Activated CD8-positive, alpha-beta T cell treated with anti-CD3 and anti-CD28 coated beads, Interleukin-2, amount 10 ng/mL, durations not matched to agents 7 days and 5 days (primary cell): ENCODE measurements around the gene SH2D1B. TPM values are rescaled to one million over a fixed set of nuclear protein-coding genes. Genes with fewer than 3 reads are reported as not detected.

ENCODE experiments used
- ATAC-seq: fragments of 150-1000 bp; cut with Tn5 transposase; one replicate; pipeline ENCODE4 v1.10.0; 2021; ENCODE audit warnings: moderate library complexity
- CTCF ChIA-PET: fragments of 350-600 bp; sonication (Branson Sonifier 250); formaldehyde crosslinking; loops from one replicate; lab custom pipeline; 2021; ENCODE audit warnings: antibody characterized with exemption; lab: Charles Lee
- POLR2A ChIA-PET: fragments of 350-600 bp; sonication (Branson Sonifier 250); formaldehyde crosslinking; loops from one replicate; lab custom pipeline; 2021; ENCODE audit warnings: antibody characterized with exemption; lab: Charles Lee
- DNase-seq: peaks from one replicate; pipeline ENCODE4 v3.0.0-alpha.2; 2020
- H3K27ac Mint-ChIP-seq: one replicate; pipeline ENCODE4 v1.8.0; 2021; ENCODE audit warnings: mild to moderate bottlenecking, mixed read lengths
- H3K27me3 Mint-ChIP-seq: one replicate; pipeline ENCODE4 v1.8.0; 2021; ENCODE audit warnings: low read depth, mixed read lengths
- H3K36me3 Mint-ChIP-seq: one replicate; pipeline ENCODE4 v1.8.0; 2021; ENCODE audit warnings: low read depth, mixed read lengths
- H3K4me1 Mint-ChIP-seq: one replicate; pipeline ENCODE4 v1.8.0; 2021; ENCODE audit warnings: low read depth, mixed read lengths
- H3K4me3 Mint-ChIP-seq: one replicate; pipeline ENCODE4 v1.8.0; 2021; ENCODE audit warnings: mild to moderate bottlenecking, mixed read lengths
- H3K9me3 Mint-ChIP-seq: one replicate; pipeline ENCODE4 v1.8.0; 2022; ENCODE audit warnings: mixed read lengths; ENCODE audit not compliant: insufficient read depth
- total RNA-seq, 2 experiments: library from RNA; stranded (reverse); gene quantifications; one replicate each; pipeline ENCODE4 v1.2.3, GENCODE V29; 2021

The SH2D1B gene
- total RNA-seq, 2 experiments from 2014 or later: not detected

DNA sequence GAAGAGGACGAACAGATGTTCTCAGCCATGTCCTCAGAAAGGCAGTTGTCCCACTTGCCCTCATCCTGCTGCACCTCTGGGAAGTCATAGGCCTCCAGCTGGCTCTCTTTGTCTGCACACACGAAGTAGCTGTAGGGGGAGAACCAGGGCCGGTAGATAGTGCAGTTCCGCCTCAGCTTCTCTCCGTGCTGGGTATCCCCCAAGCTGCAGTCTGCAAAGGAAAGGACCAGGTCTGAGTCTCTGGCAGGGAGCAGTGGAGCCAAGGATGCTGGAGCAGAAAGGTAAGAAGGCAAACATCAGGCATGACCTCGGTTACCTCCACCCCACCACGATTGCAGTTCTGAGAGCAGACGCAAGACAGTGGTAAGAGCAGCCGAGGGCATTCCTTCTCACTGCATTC, 37.5 kb downstream of the SH2D1B start:
- Mint-ChIP-seq H3K27me3 (no peaks in the 10 kb centered on the region), H3K27ac (no peak overlapping the region), H3K4me1 (no peaks in the 10 kb centered on the region), H3K9me3 (no peaks in the 10 kb centered on the region), H3K4me3 (no peak overlapping the region), H3K36me3 (no peaks in the 10 kb centered on the region)
- POLR2A ChIA-PET: no interaction called here
- no peak for DNase-seq
- no peak for ATAC-seq
- CTCF ChIA-PET: no interaction called here

DNA sequence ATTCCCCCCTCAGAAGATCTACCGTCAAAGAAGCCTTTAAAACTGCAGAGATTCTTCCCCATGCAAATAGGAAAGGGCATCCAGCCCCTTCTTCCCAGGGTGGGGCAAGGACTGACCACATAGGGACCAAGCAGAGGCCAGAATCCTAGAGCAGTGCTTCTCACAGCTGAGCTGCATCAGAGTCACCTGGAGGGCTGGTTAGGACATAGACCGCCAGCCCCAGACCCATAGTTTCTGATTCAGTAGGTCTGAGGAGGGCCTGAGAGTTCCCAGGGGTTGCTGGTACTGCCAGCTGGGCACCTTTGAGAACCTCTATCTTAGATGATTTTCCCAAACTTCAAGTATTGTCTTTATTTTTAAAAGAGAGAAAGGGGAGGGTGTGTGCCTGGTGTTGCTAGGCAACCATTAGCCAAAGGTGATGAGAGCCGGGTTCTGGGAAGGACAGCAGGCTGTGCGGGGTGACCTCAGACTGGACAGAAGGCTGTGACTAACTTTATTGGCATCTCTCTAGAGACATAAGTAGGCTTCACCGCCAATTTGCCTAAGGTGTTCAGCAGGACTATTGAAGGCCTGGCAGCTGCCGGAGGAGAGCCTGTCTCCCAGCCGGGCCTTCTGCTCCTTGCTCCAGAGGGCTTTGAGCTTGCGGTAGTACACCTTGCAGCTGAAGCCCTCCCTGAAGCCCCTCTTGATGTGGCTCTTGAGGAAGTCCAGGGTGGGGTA, 38.2 kb downstream of the SH2D1B start:
- Mint-ChIP-seq H3K27ac (no peak overlapping the region), H3K36me3 (no peaks in the 10 kb centered on the region), H3K9me3 (no peaks in the 10 kb centered on the region), H3K27me3 (no peaks in the 10 kb centered on the region), H3K4me3 (no peak overlapping the region), H3K4me1 (no peaks in the 10 kb centered on the region)
- ChIA-PET POLR2A (no interaction called here), CTCF (no interaction called here)
- ATAC-seq (no peak), DNase-seq (no peak)

DNA sequence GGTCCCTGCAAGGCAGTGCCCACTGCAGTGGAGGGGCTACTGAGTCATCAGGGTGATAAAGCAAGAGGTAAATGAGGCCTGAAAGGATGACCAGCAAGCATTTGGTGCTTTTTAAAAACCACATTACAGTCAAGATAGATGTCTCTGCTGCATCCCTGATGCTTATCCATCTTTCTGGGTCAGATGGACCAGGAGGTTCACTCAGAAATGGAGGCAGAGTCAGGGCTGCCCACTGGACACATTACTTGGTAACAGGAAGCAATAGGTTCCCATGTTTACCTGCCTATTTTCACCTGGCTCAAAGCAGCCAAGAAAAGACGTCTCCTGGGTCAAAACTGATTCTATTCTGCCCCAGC, 38.9 kb downstream of the SH2D1B start:
- DNase-seq (no peak), ATAC-seq (no peak)
- ChIA-PET POLR2A (no interaction called here), CTCF (no interaction called here)
- no peaks in the 10 kb centered on the region for H3K27me3 Mint-ChIP-seq
- no peaks in the 10 kb centered on the region for H3K36me3 Mint-ChIP-seq
- no peak overlapping the region for H3K27ac Mint-ChIP-seq
- no peaks in the 10 kb centered on the region for H3K9me3 Mint-ChIP-seq
- no peak overlapping the region for H3K4me3 Mint-ChIP-seq
- no peaks in the 10 kb centered on the region for H3K4me1 Mint-ChIP-seq

DNA sequence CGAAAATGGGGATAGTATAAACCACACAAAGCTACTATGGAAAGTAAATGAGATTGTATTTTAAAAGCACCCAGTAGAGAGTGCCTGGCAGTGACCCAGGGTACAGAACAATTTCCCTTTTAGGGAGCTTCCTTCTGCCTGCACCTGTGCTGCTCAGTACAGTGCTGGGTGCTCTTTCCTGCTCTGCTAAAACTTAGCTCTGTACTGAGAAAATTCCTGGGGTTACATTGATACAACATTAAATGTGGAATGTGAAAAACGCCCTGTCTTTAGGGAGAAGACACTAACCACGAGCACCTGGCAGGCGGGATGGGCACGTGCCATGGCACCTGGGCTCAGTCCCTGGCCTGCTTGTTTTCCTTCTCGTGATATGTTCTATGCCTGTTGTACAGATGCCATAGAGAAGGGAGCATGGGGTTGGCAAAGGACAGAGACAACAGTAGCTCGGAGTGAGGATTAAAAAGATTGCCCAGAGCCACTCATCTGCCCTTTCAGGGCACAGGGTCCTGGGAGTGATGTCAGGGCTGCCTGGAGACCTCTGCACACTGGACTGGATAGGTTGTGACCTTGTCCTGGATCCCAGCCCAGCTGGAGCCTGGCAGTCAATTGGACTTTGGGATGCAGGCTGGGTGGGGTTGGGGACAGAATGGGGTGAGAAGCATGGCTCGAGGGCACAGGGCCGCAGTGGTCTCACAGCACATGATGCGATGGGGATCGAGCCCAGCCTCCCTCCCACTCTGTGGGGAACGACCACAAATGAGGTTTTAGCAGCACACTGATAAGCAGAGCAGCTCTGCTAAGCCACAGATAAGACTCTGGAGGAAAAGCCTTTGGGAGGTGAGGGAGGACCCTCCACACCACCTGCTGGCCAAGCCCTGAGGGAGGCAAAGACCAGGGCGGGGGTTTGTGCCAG, 39.5 kb downstream of the SH2D1B start:
- Mint-ChIP-seq H3K27ac (no peak overlapping the region), H3K4me3 (no peak overlapping the region)
- POLR2A ChIA-PET: no interaction called here

DNA sequence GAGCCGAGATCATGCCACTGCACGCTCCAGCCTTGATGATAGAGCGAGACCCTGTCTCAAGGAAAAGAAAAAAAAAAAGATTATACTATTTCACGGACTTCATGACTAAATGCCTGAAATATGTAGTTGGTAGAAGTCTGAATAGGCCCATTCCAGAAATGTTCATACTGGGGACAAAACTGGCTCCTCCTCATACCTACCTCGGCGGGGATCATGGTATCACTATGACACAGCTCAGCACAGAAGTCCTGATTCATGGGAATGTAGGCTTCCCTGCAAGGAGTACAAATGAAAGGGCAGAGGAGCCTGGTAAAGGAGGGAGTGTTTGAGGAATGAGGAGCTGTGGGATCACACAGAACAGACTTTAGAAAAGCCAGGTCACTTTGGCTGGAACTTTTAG, 40.3 kb downstream of the SH2D1B start:
- DNase-seq (no peak), ATAC-seq (no peak)
- no peaks in the 10 kb centered on the region for H3K9me3 Mint-ChIP-seq
- CTCF ChIA-PET: no interaction called here
- H3K36me3 Mint-ChIP-seq: no peaks in the 10 kb centered on the region
- no peaks in the 10 kb centered on the region for H3K4me1 Mint-ChIP-seq
- H3K27ac Mint-ChIP-seq: no peak overlapping the region
- no peaks in the 10 kb centered on the region for H3K27me3 Mint-ChIP-seq
- POLR2A ChIA-PET: no interaction called here
- H3K4me3 Mint-ChIP-seq: no peak overlapping the region

More for the DNA sequence above, 39.5 kb downstream of the SH2D1B start:
- H3K4me1 Mint-ChIP-seq: no peaks in the 10 kb centered on the region
- ATAC-seq (no peak), DNase-seq (no peak)
- CTCF ChIA-PET: no interaction called here
- H3K9me3 Mint-ChIP-seq: no peaks in the 10 kb centered on the region
- H3K36me3 Mint-ChIP-seq: no peaks in the 10 kb centered on the region
- H3K27me3 Mint-ChIP-seq: no peaks in the 10 kb centered on the region

DNA sequence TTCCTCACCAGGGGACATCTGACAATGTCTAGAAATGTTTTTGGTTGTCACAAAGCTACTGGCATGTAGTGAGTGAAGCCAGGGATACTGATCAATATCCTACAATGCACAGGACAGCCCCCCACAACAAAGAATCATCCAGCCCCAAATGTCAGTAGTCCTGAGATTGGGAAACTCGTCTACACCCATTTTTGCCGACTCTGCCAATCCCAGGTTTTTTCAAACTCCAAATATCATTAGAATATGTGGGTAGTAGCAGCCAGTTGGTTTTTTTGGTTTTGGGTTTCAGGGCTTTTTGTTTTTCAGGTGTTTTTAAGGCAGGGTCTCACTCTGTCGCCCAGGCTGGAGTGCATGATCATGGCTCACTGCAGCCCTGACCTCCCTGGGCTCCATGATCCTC, 41.2 kb downstream of the SH2D1B start:
- Mint-ChIP-seq H3K27me3 (no peaks in the 10 kb centered on the region), H3K4me3 (no peak overlapping the region), H3K4me1 (no peaks in the 10 kb centered on the region), H3K27ac (no peak overlapping the region), H3K36me3 (no peaks in the 10 kb centered on the region), H3K9me3 (no peaks in the 10 kb centered on the region)
- ChIA-PET POLR2A (no interaction called here), CTCF (no interaction called here)
- ATAC-seq (no peak), DNase-seq (no peak)

DNA sequence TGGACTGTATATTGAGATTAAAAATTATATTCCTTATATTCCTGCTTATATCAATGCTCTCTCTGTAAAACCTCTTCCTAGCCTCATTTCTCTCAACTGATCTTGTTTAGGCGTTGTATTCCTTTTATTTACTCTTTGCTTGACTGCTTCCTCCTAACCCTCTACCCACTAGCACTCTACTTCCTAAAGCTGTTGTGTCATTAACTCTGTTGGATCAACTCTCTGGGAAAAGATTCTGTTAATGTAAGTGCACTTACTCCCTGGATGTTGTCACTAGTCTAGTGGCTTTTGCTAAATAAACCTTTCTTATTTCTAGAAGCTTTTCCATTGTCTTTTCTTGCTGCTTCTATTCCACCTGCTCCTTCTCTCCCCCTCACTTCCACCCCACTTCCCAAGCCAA, 41.8 kb downstream of the SH2D1B start:
- no peak overlapping the region for H3K4me3 Mint-ChIP-seq
- no peaks in the 10 kb centered on the region for H3K36me3 Mint-ChIP-seq
- no peaks in the 10 kb centered on the region for H3K27me3 Mint-ChIP-seq
- DNase-seq (no peak), ATAC-seq (no peak)
- CTCF ChIA-PET: no interaction called here
- H3K27ac Mint-ChIP-seq: no peak overlapping the region
- POLR2A ChIA-PET: no interaction called here
- no peaks in the 10 kb centered on the region for H3K4me1 Mint-ChIP-seq
- H3K9me3 Mint-ChIP-seq: no peaks in the 10 kb centered on the region

DNA sequence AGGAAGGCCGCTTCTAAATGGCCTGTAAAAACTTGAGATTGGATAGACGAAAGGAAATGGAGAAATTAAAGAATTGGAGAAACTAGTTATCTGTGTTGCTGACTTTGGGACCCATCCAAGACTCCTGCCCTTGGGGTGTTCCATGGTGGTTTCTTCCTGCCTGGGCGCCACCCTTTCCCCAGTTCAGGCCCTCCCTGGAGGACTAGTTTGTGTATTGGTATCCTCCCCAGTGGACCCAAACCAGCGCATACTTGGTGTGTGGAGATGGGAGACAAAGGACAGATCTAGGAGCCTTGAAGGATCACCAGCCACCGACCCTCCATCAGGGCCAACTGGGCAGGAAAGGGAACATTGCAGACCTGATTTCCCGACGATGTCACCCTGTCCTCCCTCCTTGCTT, 42.4 kb downstream of the SH2D1B start:
- H3K9me3 Mint-ChIP-seq: no peaks in the 10 kb centered on the region
- no peaks in the 10 kb centered on the region for H3K36me3 Mint-ChIP-seq
- H3K4me1 Mint-ChIP-seq: no peaks in the 10 kb centered on the region
- ATAC-seq: no peak
- H3K27me3 Mint-ChIP-seq: no peaks in the 10 kb centered on the region
- DNase-seq: no peak
- POLR2A ChIA-PET: interaction anchor here (0.7 kb wide), 1 partner anchor 327 kb away, joined by 3 read pairs; no protein-coding TSS in a partner anchor
- H3K4me3 Mint-ChIP-seq: no peak overlapping the region
- H3K27ac Mint-ChIP-seq: no peak overlapping the region
- CTCF ChIA-PET: no interaction called here

DNA sequence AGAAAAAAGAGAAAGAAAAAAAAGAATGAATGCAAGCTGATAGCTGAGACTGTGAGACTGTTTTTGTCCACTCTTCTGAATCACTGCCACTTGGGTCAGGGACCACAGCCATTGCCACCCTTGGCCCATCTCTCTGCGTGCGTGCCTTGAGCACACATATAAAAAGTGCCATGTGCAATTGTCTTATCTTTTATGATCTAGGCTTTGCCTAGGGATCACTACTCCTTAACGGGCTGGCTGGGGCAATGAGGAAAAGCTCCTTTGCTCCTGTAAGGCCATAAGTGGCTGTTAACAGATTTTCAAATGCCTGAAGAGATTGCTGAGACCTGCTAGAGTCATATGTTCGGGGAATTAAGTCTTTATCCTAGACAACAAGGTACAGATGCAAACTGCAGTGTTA, 43.5 kb downstream of the SH2D1B start:
- CTCF ChIA-PET: no interaction called here
- POLR2A ChIA-PET: no interaction called here
- no peak for DNase-seq
- no peaks in the 10 kb centered on the region for H3K36me3 Mint-ChIP-seq
- no peaks in the 10 kb centered on the region for H3K27me3 Mint-ChIP-seq
- no peak overlapping the region for H3K4me3 Mint-ChIP-seq
- no peaks in the 10 kb centered on the region for H3K4me1 Mint-ChIP-seq
- no peak for ATAC-seq
- H3K9me3 Mint-ChIP-seq: no peaks in the 10 kb centered on the region
- H3K27ac Mint-ChIP-seq: no peak overlapping the region

DNA sequence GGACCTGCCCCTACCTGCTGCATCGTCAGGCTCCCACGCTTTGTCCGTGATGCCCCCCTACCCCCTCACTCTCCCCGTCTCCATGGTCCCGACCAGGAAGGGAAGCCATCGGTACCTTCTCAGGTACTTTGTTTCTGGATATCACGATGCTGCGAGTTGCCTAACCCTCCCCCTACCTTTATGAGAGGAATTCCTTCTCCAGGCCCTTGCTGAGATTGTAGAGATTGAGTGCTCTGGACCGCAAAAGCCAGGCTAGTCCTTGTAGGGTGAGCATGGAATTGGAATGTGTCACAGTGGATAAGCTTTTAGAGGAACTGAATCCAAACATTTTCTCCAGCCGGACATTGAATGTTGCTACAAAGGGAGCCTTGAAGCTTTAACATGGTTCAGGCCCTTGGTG, 44.2 kb downstream of the SH2D1B start:
- ATAC-seq: no peak
- ChIA-PET POLR2A (interaction anchor here (0.6 kb wide), 1 partner anchor 533 kb away, joined by 3 read pairs; no protein-coding TSS in a partner anchor), CTCF (no interaction called here)
- H3K9me3 Mint-ChIP-seq: no peaks in the 10 kb centered on the region
- no peak for DNase-seq
- no peak overlapping the region for H3K4me3 Mint-ChIP-seq
- H3K36me3 Mint-ChIP-seq: no peaks in the 10 kb centered on the region
- H3K4me1 Mint-ChIP-seq: no peaks in the 10 kb centered on the region
- H3K27me3 Mint-ChIP-seq: no peaks in the 10 kb centered on the region
- no peak overlapping the region for H3K27ac Mint-ChIP-seq

DNA sequence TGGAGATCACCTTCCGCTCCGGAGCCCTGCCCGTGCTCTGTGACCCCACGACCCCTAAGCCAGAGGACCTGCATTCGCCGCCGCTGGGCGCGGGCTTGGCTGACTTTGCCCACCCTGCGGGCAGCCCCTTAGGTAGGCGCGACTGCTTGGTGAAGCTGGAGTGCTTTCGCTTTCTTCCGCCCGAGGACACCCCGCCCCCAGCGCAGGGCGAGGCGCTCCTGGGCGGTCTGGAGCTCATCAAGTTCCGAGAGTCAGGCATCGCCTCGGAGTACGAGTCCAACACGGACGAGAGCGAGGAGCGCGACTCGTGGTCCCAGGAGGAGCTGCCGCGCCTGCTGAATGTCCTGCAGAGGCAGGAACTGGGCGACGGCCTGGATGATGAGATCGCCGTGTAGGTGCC, 44.9 kb downstream of the SH2D1B start:
- Mint-ChIP-seq H3K27ac (no peak overlapping the region), H3K4me3 (no peak overlapping the region), H3K27me3 (no peaks in the 10 kb centered on the region), H3K36me3 (no peaks in the 10 kb centered on the region), H3K4me1 (no peaks in the 10 kb centered on the region), H3K9me3 (no peaks in the 10 kb centered on the region)
- DNase-seq (no peak), ATAC-seq (no peak)
- CTCF ChIA-PET: interaction anchor here (1.2 kb wide), 1 partner anchor 11 kb away, joined by 3 read pairs; no protein-coding TSS in a partner anchor
- POLR2A ChIA-PET: no interaction called here

DNA sequence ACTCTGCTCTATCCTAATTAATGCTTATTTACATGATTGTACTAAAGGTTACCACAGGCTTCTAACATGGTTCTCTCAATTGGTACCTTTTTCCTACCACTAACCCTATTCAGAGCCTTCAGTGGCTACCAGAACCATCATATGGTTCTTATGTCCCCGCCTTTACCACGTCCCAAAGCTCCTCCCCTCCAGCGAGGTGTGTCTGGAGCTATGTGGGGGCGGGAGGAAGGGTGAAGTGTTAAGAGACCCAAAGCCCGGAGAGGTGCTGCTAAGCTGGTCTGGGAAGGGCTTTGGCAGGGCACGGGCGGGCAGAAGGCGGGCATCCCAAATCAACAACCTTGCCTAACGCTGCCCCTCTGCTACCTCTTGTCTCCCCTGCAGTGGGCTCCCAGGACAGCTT, 45.3 kb downstream of the SH2D1B start:
- no peaks in the 10 kb centered on the region for H3K9me3 Mint-ChIP-seq
- H3K4me1 Mint-ChIP-seq: no peaks in the 10 kb centered on the region
- no peak overlapping the region for H3K27ac Mint-ChIP-seq
- POLR2A ChIA-PET: no interaction called here
- no peaks in the 10 kb centered on the region for H3K27me3 Mint-ChIP-seq
- no peaks in the 10 kb centered on the region for H3K36me3 Mint-ChIP-seq
- DNase-seq (no peak), ATAC-seq (no peak)
- no peak overlapping the region for H3K4me3 Mint-ChIP-seq
- CTCF ChIA-PET: interaction anchor here (1.2 kb wide), 1 partner anchor 10 kb away, joined by 3 read pairs; no protein-coding TSS in a partner anchor
